NCI-H748 (cell line): ENCODE measurements around the gene PBX3.

ENCODE experiments used
- DNase-seq: peaks from one replicate; lab custom pipeline; 2025; ENCODE audit not compliant: unreplicated experiment; lab: John Stamatoyannopoulos, UW

The PBX3 gene

DNA sequence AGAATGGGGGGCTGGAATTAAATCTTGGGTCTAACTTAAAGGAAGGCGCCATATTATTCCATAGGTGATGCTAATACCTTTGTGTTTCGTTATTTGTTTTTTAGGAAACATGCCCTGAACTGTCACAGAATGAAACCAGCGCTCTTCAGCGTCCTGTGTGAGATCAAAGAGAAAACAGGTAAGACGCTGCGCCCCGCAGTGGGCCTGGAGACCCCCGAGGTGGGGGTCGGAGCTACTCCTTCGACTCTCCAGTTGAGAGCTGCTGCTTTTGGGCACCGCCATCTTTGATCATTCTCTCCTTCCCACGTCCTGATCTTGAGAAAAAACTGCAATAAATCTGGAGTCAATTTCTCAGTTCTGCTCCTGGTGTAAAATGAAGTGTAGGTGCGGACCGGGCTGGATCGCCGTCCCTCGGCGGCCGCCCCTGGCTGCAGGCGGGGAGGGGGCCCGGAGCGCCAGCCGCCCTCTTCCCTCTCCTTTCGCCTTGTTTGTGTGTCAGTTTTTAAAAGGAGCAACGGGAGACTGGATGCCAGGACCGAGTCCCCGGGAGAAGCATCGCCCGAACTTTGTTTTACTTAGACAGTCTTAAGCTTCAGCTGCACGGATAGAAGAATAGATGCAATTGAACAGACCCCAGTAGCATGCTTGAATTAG lies 1.4 kb downstream of the PBX3 start:
- peak; percentile 42 for DNase-seq

GRCh38 chr9:125749287-125749935 lies 2.2 kb downstream of the PBX3 start:
- DNase-seq, result peak; percentile 18

DNA sequence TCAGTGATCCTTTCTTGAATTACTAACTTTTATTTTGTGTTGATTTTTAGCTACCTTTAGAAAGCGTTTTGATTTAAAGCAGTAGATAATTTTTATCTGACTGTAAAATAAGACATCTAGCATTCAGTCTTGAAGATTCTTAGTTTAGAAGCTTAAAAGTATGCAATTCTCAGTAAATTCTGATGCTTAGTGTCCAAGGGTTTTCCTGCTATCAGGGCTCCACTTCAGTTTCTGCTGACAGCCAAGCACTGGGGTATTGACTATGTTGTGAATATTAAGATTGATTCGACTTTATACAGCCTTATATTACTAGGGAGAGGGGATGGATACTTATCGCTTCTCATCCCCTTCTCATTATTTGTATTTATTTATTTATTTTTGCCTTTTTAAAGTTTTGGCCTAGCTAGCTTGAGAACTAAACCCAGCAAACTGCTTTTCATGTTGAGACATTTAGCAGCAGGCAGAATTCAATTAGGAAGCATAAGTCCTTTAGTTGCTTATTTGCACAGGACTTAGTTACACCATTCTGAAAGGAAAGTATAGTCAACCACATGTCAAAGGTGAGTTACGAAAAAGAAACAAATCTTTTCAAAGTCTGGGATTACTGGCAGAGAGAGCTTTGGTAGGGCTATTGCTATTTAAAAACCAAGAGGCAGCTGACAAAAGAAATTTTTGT lies 2.9 kb downstream of the PBX3 start:
- DNase-seq, result peak; percentile 28

GRCh38 chr9:125750627-125751011 lies 3.4 kb downstream of the PBX3 start:
- no peak for DNase-seq

DNA sequence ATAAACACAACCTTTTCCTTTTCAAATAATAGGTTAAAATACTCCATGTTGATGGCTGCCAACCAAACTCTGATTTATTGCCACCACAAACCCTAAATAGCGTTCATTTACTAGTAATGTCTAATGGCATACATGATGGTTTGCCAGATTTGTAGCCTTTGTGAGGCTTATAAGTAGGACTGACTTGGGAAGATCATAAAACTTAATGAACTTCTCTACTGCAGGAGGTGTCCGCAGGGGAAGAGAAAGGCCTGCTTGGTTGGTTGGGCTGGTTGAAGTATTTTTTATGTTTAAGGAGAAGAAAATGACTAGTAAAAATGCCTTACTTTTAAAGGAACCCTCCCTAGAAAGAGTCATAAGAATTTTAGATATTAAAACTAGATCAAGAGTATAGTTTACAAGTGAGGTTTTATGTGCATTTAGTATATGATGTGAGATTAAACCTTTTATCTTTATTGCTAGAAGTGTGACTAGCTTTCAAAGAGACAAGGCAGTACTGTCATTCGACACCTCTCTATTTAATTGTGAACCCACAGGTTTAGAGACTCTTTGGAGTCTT lies 5.0 kb downstream of the PBX3 start:
- DNase-seq, result peak; percentile 35

DNA sequence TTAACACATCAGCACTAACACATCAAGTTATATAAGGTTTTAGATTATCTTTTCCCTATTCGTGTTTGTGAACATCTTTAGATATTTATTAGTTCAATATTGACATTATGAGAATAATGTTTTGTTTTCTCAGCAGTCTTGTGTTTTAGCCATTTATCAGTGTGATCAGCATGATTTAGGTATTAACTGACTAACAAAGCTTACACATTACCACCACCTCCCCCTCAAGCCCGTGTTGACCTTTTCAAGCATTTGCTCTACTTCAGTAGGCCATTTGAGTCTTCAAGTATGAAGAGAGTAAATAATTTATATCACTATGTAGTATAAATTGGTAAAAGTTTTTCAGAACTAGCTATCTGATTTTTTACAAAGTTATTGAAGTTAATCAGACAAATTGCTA lies 6.9 kb downstream of the PBX3 start:
- DNase-seq, result no peak

DNA sequence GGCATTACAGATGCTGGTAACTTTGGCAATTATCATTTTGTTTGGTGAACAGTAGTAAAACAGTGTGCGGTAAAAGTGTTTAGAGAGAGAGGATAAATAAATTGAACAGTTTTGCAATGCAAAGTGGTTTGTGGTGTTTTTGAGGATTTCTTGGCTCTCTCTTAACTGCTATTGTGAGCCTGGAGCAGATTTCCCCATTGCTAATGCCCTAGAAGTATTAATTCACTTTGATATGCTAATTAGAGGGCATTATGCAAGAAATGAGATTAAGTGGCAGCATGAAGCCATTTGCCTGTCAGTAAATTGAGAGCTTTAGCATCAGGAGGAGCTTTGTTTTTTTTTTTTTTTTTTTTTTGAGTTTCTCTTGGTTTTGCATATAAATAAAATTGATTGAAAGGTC lies 8.2 kb downstream of the PBX3 start:
- DNase-seq, result no peak

DNA sequence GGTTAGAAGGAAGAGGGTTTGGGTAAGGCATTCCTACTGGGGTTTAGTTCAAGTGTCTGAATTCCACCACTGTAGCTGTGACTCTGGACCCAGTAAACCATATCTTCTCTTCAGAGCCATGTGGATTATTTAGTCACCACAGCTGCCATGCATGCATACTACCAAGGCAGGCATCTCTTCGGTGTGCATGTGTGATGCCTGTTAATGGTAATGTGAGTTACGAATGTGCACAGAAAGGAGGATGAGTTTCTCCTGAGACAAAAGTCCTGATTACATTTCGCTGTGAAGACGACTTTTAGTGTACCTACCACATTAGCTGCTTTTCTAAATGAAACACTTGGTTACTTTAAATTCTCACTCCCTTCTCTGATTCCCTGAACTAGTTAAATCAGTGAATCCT lies 9.3 kb downstream of the PBX3 start:
- no peak for DNase-seq

- DNase-seq, result no peak
These were observed 10.7 kb downstream of the PBX3 start for GRCh38 chr9:125757834-125758233.

GRCh38 chr9:125758986-125759763 lies 12.0 kb downstream of the PBX3 start:
- DNase-seq, result peak; percentile 92

- peak; percentile 68 for DNase-seq
These were observed 12.6 kb downstream of the PBX3 start for GRCh38 chr9:125759764-125760129.

DNA sequence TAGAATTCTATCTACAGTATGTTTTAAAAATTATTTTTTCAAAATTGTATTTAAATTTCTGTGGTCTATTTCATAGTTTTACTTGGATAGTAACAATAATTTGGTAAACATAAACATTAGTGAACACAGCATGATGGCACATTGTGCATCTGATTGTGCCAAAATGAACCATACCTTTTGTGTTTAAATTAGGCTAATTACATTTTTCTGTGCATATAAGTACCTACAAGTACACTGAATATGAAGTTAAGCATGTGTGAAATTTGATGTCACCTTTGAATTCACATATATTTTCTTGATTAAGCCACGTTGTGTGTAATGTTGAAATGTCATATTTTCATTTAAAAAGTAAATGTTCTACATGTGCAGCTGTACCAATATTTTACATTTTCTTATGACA lies 13.4 kb downstream of the PBX3 start:
- DNase-seq, result no peak

- DNase-seq, result no peak
These were observed 14.7 kb downstream of the PBX3 start for GRCh38 chr9:125761676-125762450.

DNA sequence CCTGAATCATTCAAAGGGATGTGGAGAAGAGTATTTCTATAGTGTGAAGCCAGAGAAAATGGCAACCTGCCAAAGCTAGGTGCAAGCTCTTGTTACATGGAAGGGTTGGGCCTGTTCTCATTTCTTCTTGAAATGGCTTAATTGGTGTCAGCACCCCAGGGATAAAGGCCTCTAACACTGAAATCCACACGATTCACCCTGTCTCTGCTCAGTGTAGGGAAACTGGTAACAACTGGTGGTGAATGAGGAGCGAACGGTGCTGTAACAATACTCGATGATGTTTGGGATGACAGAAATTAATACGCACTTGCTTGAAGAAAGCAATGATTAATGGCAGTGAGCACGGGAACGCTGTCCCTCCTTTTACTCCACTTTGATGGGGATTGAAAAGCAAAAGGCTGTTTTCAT lies 16.2 kb downstream of the PBX3 start:
- DNase-seq, result peak; percentile 100

DNA sequence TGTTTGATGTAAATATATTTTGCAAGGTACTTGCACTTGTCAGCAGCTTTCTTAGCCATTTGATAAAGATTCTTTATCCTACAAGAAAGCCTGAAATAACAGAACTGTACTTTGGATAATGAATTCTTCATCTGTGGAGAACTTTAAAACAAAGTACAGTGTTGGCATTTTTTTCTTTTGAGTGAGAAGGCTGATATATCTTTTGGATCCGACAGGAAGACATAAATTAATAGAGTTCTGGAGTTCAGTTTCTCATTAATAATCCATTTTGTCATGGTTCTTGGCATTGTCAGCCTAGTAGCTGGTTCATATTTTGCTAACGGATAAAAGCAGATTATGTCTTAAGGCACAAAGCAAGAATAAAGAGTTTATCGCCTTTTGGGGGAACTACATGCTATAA lies 17.0 kb downstream of the PBX3 start:
- no peak for DNase-seq

DNA sequence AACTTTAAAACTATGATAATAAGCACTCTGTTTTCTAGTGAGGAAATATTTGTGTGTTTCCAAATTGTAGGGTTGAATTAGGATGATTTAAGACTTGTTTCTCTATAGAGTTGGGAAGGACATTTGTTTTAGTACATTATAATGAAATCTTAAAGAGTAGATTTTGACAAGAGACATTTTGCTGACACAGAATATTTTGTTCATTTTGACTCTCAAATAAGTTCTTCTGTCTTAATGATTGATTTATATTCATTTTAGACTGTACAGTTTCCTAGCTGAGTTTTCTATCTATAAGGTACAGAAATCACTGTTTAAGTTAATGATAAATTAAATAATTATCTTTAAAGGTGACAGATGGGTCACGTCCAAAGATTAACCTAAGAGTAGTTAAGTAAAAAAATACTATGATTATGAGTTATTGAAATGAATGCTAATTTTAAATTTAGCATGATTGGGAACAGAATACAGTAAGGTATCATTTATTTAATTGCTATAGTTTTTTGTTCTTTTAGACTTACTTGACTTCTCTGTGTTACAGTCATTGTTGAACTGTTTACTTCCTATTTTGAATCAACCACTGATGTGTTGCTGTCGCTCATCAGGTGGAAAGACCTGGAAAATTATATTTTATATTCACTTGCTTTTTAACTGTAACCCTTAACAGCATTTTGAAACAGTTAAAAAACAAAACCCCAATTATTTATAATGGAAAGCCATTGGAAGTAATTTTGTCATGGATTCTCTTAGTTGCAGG lies 19.5 kb downstream of the PBX3 start:
- DNase-seq, result no peak

DNA sequence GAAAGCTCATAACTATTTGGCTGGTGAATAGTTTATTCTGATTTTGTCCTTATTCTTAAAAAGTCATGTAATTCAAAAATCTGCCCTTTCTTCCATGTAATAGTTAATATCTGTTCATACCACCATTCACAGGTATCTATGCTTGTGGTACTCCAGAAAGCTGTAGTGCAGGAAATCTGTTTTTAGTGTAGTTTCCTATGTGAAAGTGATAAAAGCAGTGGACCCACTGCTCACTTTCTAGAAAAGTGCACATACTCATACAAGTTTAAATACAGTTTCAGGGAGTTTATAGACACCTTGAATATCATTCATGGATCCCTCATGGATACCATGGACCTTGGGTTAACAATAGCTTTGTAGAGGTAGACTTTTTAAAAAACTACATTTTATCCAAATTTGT lies 20.2 kb downstream of the PBX3 start:
- no peak for DNase-seq

DNA sequence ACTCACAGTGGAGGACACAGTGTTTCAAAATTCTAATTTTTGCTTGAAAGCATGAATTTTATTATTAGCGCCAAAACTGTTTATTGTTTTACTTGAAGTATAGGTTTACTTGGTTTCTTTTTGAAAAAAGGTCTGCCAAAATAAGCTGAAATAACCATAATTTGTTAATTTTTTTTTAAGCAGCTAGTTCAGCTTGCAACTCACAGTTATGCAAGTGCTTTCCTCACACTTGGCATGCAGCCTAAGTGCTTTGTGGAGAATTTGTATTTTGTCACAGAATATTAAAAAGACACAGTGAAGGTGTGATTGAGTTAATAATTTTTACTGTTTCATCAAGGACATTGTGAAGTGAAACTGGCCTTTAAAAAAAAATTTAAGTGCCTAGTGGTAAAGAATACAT lies 21.6 kb downstream of the PBX3 start:
- DNase-seq, result no peak

DNA sequence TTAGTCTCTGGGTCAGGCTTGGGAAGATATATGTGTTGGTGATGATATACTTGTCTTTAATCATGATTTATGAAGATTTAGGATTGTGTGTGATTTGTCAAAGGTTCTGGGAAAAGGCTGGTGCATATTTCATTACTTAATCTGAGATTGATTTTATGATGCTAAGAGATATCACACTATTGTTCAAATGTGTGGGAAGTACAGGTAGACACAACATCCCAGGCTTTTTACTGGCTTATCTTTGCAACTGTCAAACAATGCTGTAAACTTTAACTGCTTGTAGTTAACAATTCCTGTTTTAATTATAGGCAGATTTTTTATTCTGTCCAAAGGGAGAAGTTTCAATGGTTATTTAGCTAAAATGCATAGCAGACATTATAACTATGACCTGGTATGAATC lies 23.9 kb downstream of the PBX3 start:
- no peak for DNase-seq

DNA sequence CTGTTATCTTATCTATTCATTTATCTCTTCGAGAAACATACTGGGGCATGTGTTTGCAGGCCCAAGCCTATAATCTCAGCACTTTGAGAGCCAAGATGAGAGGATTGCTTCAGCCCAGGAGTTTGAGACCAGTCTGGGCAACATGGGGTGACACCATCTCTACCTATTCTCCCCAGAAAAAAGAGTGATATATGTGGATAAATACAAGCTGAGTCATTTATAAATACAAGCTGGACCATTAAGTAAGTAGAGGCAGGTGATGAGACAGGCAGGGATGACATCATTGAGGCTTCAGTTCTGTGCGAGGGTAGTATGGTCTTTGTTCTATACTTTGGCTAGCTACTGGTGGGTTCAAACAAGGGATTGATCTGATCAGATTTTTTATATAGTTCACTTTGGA lies 25.6 kb downstream of the PBX3 start:
- DNase-seq, result no peak
